GM18861 (cell line): ENCODE results near the gene NOD2.

ENCODE experiments used
- ATAC-seq: cut with Tn5 transposase; IDR thresholded peaks from one replicate; pipeline ENCODE4 v1.9.1; 2021; ENCODE audit not compliant: unreplicated experiment

The NOD2 gene

GRCh38 chr16:50690177-50690576, 3.2 kb upstream of the NOD2 start:
- no peak for ATAC-seq

GRCh38 chr16:50692644-50692998, 785 bp upstream of the NOD2 start:
- ATAC-seq = no peak

GRCh38 chr16:50694206-50694605, 800 bp downstream of the NOD2 start:
- ATAC-seq = no peak

- ATAC-seq = no peak
These were observed 1.9 kb downstream of the NOD2 start for GRCh38 chr16:50695017-50696000.

- peak; percentile 22 for ATAC-seq
These were observed 2.7 kb downstream of the NOD2 start for GRCh38 chr16:50696126-50696525.

- peak; percentile 50 for ATAC-seq
These were observed 3.4 kb downstream of the NOD2 start for GRCh38 chr16:50696575-50697420.

- ATAC-seq = no peak
These were observed 4.0 kb downstream of the NOD2 start for GRCh38 chr16:50697421-50697715.

- peak; percentile 34 for ATAC-seq
These were observed 4.7 kb downstream of the NOD2 start for GRCh38 chr16:50697881-50698767.

GRCh38 chr16:50699326-50700159, 6.1 kb downstream of the NOD2 start:
- no peak for ATAC-seq

GRCh38 chr16:50702725-50703124, 9.3 kb downstream of the NOD2 start:
- no peak for ATAC-seq

- no peak for ATAC-seq
These were observed 10.8 kb downstream of the NOD2 start for GRCh38 chr16:50704245-50704644.

- no peak for ATAC-seq
These were observed 12.2 kb downstream of the NOD2 start for GRCh38 chr16:50705436-50706110.

- ATAC-seq = no peak
These were observed 12.8 kb downstream of the NOD2 start for GRCh38 chr16:50706250-50706649.

- ATAC-seq = no peak
These were observed 15.1 kb downstream of the NOD2 start for GRCh38 chr16:50708373-50709060.

GRCh38 chr16:50709061-50709684, 15.8 kb downstream of the NOD2 start:
- no peak for ATAC-seq

GRCh38 chr16:50709980-50710379, 16.6 kb downstream of the NOD2 start:
- ATAC-seq = no peak

GRCh38 chr16:50711040-50711439, 17.6 kb downstream of the NOD2 start:
- no peak for ATAC-seq

GRCh38 chr16:50711862-50712559, 18.6 kb downstream of the NOD2 start:
- no peak for ATAC-seq
